DND-41 (cell line): ENCODE measurements around the gene SUPT20HL2.

Experiments
- CTCF ChIP-seq: IDR thresholded peaks from 2 replicates; pipeline ENCODE4 v1.5.1; 2012; ENCODE audit warnings: borderline replicate concordance, low read length, moderate library complexity, mild to moderate bottlenecking; ENCODE audit not compliant: poor library complexity, severe bottlenecking; ENCODE audit errors: extremely low read depth
- EZH2 ChIP-seq: IDR thresholded peaks from 3 replicates; pipeline ENCODE4 v1.6.1; 2012; ENCODE audit warnings: borderline replicate concordance, low read depth, mild to moderate bottlenecking, moderate library complexity, low read length, inconsistent platforms; ENCODE audit not compliant: severe bottlenecking

DNA sequence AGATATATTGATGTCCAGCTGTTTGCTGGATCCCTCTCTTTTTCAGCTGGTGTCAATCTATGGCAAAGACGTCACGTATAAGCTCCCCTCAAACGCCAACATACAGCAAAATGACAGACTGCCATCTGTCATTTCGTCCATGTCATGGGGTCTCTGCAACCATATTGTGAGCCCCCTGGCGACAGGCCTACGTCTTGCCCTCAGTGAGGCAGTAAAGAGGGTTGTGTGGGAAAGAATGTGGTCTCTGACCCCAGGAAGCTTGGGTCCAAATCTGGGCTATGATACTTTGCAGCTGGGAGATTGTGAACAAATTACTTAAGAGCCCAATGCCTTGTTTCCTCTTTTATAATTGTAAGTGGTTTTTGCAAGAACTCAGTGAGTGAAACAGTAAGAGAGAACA lies 7.4 kb downstream of the SUPT20HL2 start:
- TF ChIP-seq CTCF (no peak), EZH2 (no peak)
